HG03196 (cell line): ENCODE measurements around the gene RIN3.

Experiments
- ATAC-seq: cut with Tn5 transposase; IDR thresholded peaks from one replicate; pipeline ENCODE4 v1.9.1; 2021; ENCODE audit not compliant: unreplicated experiment

Gene RIN3

GRCh38 chr14:92513204-92513965 is at the start of gene RIN3:
Gene RIN3, plus strand, starts transcription at chr14:92513781. Its CDS starts 152 bp downstream, at chr14:92513933.
- ATAC-seq, result peak; percentile 51

- ATAC-seq, result no peak
Observed at GRCh38 chr14:92464156-92464555, 49.4 kb upstream of the RIN3 start.

DNA sequence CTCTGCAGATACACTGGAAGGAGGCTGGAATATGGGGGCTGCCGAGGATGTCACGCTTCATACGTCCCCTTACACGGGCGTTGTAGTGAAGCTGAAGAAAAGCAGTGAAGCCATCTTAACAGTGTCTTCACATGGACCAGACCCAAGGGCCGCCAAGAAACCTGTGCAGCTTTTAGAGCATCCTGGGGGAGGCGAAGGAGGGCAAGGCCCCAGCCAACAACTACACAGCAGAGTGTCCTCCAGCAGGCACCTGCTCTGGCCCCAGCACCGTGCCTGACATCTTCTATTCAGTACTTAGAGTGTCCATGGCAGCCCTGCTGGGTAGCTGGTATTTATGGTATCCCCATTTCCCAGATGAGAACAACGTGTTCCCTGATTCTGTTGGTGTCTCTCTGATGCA is 48.9 kb upstream of the RIN3 start:
- ATAC-seq, result no peak

DNA sequence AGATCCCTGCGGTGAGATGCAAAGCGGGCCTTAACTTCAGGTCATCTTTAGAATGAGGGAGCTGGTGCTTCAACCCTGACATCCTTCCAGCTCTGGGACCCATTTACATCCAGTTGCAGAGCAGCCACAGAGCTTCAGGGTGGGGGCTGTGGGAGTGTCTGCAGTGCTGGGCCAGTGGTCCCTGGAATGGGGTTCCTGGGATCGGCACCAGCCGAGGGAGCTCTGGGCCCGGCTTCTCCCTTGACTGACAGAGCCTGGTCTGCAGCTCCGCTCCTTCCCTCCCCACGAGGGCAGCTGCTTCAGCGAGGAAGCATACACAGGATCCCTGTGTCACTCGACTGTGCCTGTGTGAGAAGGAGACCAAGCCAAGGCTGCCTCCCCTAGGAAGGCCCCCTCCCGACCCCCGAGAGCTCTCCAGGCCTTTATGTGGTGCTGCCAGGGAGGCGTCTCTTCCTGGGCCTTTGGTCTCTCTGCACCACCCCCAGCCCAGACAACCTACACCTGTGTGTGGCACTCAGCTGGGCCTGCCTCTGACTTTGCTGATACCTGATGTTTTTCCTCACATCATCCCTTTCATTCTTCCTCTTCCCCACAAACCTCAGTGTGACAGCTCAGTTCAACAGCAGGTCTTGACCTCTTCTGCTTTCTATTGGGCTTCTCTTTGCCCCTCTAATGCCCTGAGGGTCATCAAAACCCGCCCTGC is 48.1 kb upstream of the RIN3 start:
- no peak for ATAC-seq

DNA sequence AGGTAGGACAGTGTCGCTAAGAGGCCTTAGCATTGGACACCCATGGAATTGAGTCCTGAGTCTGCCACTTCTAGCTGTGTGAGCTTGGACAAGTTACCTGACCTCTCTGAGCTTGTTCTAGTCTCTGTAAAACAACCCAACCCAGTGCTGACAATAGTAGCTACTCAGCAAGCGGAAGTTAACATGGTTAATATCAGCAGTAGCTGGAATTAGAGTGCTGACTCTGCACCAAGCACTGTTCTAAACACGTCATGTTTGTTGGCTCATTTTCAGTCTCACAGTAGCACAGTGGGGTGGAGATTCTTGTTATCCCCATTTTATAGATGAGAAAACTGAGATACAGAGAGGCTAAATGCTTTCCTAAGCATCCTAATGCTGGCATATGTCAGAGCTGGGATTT is 47.5 kb upstream of the RIN3 start:
- no peak for ATAC-seq

- ATAC-seq, result no peak
Observed at GRCh38 chr14:92469515-92469914, 44.1 kb upstream of the RIN3 start.

DNA sequence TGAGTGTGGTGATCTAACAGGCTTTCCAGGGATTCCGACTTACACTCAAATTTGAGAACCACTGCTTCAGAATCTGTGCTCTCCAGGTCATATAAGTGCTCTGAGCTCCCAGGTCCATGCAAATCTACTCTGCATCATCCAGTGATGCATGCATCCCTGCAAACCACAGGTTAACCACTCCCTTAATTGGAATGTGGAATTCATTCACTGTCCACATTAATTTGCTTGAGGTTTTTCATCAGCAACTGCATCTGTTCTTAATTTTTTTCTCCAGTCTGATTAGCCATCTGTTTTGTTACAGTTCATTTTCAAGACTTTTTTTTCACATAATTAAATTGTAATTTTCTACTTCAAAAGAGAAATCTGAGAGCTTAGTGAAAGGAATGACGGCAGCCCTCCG is 43.4 kb upstream of the RIN3 start:
- ATAC-seq, result no peak

GRCh38 chr14:92470811-92471210 is 42.8 kb upstream of the RIN3 start:
- no peak for ATAC-seq

DNA sequence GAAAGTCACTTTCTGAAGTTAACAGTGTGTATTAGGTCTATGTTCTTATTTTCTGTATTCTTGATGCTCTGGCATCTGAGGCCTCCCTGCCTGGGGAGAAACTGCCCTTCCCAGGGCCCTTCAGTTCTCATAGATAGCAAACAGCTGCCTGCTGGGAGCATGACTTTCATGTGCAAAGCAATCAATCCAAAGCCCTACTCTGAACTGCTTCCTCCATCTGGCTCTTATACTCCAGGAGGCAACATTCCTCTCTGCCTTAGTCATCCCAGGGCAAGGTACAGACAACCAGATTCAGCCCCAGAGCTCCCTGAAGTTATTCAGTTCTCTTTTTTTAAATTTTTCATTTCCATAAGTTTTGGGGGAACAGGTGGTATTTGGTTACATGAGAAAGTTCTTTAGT is 41.7 kb upstream of the RIN3 start:
- no peak for ATAC-seq

DNA sequence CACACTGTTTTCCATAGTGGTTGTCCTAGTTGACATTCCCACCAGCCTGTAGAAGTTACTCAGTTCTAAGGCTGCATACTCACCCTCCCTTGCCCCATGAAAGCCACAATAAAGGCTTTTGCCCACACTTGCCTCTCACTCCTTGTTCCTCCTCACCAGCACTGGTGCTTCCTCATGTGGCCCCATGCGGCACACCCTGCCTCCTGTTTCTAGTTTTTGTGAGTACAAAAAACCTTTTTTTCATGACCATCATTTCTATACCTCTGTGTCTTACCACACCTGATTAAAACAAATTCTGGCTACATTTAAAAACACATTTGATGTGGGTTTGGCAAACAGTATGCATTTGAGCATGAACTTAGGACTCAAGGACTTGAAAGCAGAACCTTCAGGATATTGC is 40.7 kb upstream of the RIN3 start:
- ATAC-seq, result no peak

GRCh38 chr14:92473261-92473968 is 40.2 kb upstream of the RIN3 start:
- no peak for ATAC-seq

GRCh38 chr14:92473969-92474535 is 39.5 kb upstream of the RIN3 start:
- no peak for ATAC-seq

- no peak for ATAC-seq
Observed at GRCh38 chr14:92475037-92475436, 38.5 kb upstream of the RIN3 start.

- ATAC-seq, result no peak
Observed at GRCh38 chr14:92475451-92476187, 38.0 kb upstream of the RIN3 start.

DNA sequence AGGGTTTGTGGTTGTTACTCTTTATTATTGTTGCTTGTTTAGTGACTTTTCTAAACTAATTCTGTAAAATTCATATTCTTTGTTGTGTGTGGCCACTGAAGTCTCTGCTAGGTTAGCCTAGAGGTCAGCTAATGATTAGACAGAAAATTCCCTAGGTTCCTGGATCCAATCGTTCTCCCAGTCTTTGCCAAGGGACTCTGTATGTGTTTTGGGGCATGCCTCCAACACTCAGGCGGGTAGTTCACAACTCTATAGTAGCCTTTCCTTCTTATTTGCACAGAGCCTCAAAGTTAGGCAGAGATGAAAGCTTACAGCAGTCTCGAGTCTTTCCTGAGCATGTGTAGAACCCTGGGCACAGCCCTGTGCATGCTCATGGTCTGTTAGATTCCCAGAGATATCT is 32.7 kb upstream of the RIN3 start:
- no peak for ATAC-seq

- no peak for ATAC-seq
Observed at GRCh38 chr14:92481386-92481785, 32.2 kb upstream of the RIN3 start.

DNA sequence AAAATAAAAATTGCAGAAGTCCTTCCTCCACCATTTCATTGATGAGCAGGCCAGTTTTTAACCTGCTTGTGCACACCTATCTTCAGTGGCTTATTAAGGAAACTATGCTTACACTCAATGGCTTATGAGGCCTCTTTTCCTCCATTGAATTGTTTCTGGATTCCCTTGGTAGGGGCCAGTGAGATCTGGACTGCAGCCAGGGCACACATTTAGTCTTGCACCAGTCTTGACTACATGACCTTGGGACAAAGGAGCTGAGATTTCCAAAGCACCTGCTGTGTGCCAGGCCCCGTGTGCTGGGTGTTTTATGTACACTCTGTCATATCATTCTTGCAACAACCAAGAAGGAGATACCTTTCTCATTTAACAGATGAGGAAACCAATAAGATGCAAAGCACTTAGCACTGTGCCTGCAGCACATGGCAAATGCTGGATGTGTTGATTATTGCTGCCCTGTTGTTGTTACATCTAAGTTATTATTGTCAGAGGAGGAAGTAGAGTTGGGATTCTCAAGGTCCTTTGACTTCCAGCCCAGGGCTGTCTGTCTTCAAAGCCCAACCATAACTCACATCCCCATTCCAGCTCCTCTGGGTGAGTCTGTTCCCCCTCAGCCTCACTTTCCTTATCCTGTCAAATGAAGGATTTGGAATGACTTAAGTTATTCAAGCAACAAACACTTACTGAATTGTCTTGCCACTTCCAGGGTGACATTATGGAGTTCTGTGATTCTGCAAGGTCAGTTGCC is 31.6 kb upstream of the RIN3 start:
- no peak for ATAC-seq

GRCh38 chr14:92482621-92483319 is 30.8 kb upstream of the RIN3 start:
- ATAC-seq, result no peak

- no peak for ATAC-seq
Observed at GRCh38 chr14:92484132-92484823, 29.3 kb upstream of the RIN3 start.
